ENCODE measurements around the gene SMAD6. TPM values are rescaled to one million over a fixed set of nuclear protein-coding genes. Genes with fewer than 3 reads are reported as not detected.

Gene SMAD6
- total and polyA plus RNA-seq, 9 of the 15 experiments (the other 6 are each of a cell fraction or from before 2014, with no cell fraction given): 0.10 to 15.5 (median 3.7) TPM

DNA sequence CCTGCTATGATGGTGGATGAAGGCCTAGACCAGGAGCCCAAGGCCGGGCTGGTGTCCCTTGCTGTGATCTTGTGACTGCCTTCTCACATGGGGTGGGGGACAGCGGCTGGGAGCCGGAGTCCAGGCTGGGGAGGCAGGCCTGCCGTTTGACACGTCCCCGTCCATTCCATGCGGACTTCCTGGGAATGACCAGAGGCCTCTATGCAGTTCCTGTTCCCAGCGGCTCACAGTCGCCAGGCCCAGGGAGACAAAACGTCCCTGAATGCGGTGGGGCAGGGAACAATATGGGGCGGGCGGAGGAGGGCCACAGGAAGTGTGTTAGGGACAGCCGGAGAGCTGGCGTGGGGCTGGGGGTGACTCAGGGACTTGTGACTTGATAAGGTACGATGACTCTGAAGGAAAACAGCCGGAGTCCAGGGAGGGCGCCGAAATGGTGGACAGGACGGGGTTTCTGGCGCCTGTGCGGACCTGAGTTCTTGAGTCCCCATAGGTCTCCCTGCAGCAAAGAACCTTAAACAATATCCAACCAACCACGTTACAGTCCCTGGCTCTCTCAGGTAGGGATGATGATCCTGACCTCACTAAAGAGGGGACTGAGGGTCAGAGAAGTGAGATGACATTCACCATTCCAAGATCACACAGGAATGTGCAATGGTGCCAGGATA, 40.5 kb upstream of the SMAD6 start (continued):
- TF ChIP-seq, protein P1, sequence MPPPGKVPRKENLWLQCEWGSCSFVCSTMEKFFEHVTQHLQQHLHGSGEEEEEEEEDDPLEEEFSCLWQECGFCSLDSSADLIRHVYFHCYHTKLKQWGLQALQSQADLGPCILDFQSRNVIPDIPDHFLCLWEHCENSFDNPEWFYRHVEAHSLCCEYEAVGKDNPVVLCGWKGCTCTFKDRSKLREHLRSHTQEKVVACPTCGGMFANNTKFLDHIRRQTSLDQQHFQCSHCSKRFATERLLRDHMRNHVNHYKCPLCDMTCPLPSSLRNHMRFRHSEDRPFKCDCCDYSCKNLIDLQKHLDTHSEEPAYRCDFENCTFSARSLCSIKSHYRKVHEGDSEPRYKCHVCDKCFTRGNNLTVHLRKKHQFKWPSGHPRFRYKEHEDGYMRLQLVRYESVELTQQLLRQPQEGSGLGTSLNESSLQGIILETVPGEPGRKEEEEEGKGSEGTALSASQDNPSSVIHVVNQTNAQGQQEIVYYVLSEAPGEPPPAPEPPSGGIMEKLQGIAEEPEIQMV (tag; conservative IDR thresholded peaks at IDR 0.05; ENCODE audit: low read depth): peak; percentile 51
- TF ChIP-seq ZNF75A (CRISPR knock-in tag; IDR thresholded peaks at IDR 0.05) (peak; percentile 44; the same call in 1 of the 2 replicates), ZBTB8A (IDR thresholded peaks at IDR 0.05; ENCODE audit: partially characterized antibody) (no peak), ZNF274 (IDR thresholded peaks at IDR 0.05; ENCODE audit: borderline replicate concordance, low read depth, low read length) (no peak), ZNF507 (tag; conservative IDR thresholded peaks at IDR 0.05) (no peak), PHF21A (IDR thresholded peaks at IDR 0.05; ENCODE audit: borderline replicate concordance, low read depth) (0 out of 2 replicates have a peak, but pooled peaks have one; percentile 15), HMG20A (CRISPR knock-in tag; conservative IDR thresholded peaks at IDR 0.05) (no peak), PML (IDR thresholded peaks at IDR 0.05; ENCODE audit: low read length) (no peak; the same call in 1 of the 2 replicates), NR2C1 (IDR thresholded peaks at IDR 0.05) (no peak), NR2C1 (tag; IDR thresholded peaks at IDR 0.05) (peak; percentile 7; the same call in 1 of the 2 replicates), CC2D1A (IDR thresholded peaks at IDR 0.05) (no peak), ZNF282 (CRISPR knock-in tag; IDR thresholded peaks at IDR 0.05) (no peak), TRIM28 (IDR thresholded peaks at IDR 0.05) (no peak)
- TF ChIP-seq, protein P2, sequence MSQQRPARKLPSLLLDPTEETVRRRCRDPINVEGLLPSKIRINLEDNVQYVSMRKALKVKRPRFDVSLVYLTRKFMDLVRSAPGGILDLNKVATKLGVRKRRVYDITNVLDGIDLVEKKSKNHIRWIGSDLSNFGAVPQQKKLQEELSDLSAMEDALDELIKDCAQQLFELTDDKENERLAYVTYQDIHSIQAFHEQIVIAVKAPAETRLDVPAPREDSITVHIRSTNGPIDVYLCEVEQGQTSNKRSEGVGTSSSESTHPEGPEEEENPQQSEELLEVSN (IDR thresholded peaks at IDR 0.05; ENCODE audit: borderline replicate concordance in 1 of 2, extremely low read depth in 1 of 2, insufficient read depth in 1 of 2, insufficient read length in 1 of 2, low read depth in 1 of 2, low read length in 1 of 2, poor library complexity in 1 of 2, severe bottlenecking in 1 of 2): peak in 1 of 2 experiments; percentile 20
- TF ChIP-seq, protein P3, sequence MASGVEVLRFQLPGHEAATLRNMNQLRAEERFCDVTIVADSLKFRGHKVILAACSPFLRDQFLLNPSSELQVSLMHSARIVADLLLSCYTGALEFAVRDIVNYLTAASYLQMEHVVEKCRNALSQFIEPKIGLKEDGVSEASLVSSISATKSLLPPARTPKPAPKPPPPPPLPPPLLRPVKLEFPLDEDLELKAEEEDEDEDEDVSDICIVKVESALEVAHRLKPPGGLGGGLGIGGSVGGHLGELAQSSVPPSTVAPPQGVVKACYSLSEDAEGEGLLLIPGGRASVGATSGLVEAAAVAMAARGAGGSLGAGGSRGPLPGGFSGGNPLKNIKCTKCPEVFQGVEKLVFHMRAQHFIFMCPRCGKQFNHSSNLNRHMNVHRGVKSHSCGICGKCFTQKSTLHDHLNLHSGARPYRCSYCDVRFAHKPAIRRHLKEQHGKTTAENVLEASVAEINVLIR (CRISPR knock-in tag; IDR thresholded peaks at IDR 0.05): no peak
- TF ChIP-seq, protein P4, sequence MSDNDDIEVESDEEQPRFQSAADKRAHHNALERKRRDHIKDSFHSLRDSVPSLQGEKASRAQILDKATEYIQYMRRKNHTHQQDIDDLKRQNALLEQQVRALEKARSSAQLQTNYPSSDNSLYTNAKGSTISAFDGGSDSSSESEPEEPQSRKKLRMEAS (CRISPR knock-in tag; IDR thresholded peaks at IDR 0.05): peak; percentile 77
- TF ChIP-seq, protein P5, sequence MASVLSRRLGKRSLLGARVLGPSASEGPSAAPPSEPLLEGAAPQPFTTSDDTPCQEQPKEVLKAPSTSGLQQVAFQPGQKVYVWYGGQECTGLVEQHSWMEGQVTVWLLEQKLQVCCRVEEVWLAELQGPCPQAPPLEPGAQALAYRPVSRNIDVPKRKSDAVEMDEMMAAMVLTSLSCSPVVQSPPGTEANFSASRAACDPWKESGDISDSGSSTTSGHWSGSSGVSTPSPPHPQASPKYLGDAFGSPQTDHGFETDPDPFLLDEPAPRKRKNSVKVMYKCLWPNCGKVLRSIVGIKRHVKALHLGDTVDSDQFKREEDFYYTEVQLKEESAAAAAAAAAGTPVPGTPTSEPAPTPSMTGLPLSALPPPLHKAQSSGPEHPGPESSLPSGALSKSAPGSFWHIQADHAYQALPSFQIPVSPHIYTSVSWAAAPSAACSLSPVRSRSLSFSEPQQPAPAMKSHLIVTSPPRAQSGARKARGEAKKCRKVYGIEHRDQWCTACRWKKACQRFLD (CRISPR knock-in tag; IDR thresholded peaks at IDR 0.05): peak; percentile 91
- TF ChIP-seq, protein P6, sequence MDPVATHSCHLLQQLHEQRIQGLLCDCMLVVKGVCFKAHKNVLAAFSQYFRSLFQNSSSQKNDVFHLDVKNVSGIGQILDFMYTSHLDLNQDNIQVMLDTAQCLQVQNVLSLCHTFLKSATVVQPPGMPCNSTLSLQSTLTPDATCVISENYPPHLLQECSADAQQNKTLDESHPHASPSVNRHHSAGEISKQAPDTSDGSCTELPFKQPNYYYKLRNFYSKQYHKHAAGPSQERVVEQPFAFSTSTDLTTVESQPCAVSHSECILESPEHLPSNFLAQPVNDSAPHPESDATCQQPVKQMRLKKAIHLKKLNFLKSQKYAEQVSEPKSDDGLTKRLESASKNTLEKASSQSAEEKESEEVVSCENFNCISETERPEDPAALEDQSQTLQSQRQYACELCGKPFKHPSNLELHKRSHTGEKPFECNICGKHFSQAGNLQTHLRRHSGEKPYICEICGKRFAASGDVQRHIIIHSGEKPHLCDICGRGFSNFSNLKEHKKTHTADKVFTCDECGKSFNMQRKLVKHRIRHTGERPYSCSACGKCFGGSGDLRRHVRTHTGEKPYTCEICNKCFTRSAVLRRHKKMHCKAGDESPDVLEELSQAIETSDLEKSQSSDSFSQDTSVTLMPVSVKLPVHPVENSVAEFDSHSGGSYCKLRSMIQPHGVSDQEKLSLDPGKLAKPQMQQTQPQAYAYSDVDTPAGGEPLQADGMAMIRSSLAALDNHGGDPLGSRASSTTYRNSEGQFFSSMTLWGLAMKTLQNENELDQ (CRISPR knock-in tag; IDR thresholded peaks at IDR 0.05; ENCODE audit: borderline replicate concordance): no peak

Data from K562 (cell line).